Neuronal stem cell (in vitro differentiated cells): Measurements from ENCODE around the gene PEX12.
"Not testable (repeated sequence)": the region's sequence is repeated elsewhere in the genome, so short reads cannot be mapped to it uniquely, and the experiment has no call there.

Experiments
- DNase-seq: peaks from one replicate; pipeline ENCODE4 v3.0.0-alpha.2; 2013; ENCODE audit warnings: low spot score
- H2AFZ ChIP-seq: one replicate; pipeline ENCODE4 v1.6.1; 2013; ENCODE audit warnings: mild to moderate bottlenecking, low read length, inconsistent platforms
- H2AK5ac ChIP-seq: 2 replicates; pipeline ENCODE4 v1.6.1; 2013; ENCODE audit warnings: low read depth, mild to moderate bottlenecking, inconsistent platforms, low read length, moderate library complexity, mixed read lengths
- H2BK120ac ChIP-seq: 2 replicates; pipeline ENCODE4 v1.6.1; 2013; ENCODE audit warnings: low read depth, mild to moderate bottlenecking, inconsistent platforms, low read length, moderate library complexity, mixed read lengths
- H2BK12ac ChIP-seq: one replicate; pipeline ENCODE4 v1.6.1; 2013; ENCODE audit warnings: low read length, inconsistent platforms
- H2BK15ac ChIP-seq: 2 replicates; pipeline ENCODE4 v1.6.1; 2013; ENCODE audit warnings: mild to moderate bottlenecking, low read length, inconsistent platforms, mixed read lengths
- H2BK5ac ChIP-seq: one replicate; pipeline ENCODE4 v1.6.1; 2013; ENCODE audit warnings: inconsistent platforms, mild to moderate bottlenecking, low read length, moderate library complexity
- H3K14ac ChIP-seq: one replicate; pipeline ENCODE4 v1.6.1; 2013; ENCODE audit warnings: low read length, inconsistent platforms
- H3K18ac ChIP-seq: 2 replicates; pipeline ENCODE4 v1.6.1; 2013; ENCODE audit warnings: low read length, inconsistent platforms
- H3K23ac ChIP-seq: 2 replicates; pipeline ENCODE4 v1.6.1; 2013; ENCODE audit warnings: low read depth, mild to moderate bottlenecking, mixed read lengths, low read length, inconsistent platforms; ENCODE audit not compliant: poor library complexity
- H3K27ac ChIP-seq: replicated peaks from 3 replicates; pipeline ENCODE4 v1.5.1; 2013; ENCODE audit warnings: low read length, inconsistent platforms
- H3K27me3 ChIP-seq, 3 experiments: 2 replicates each; pipeline ENCODE4 v1.6.1; 2013; ENCODE audit warnings: low read length in 3 of 3, mild to moderate bottlenecking in 2 of 3, inconsistent platforms in 1 of 3, low read depth in 1 of 3, mixed read lengths in 1 of 3, moderate library complexity in 1 of 3; ENCODE audit not compliant: control insufficient read depth in 3 of 3, insufficient read depth in 3 of 3
- H3K36me3 ChIP-seq, 2 donors: replicated peaks in 1 of 2; 2 replicates each; pipeline ENCODE4 v1.6.1; 2013; ENCODE audit warnings: low read length in 2 of 2; ENCODE audit not compliant: control insufficient read depth in 2 of 2, insufficient read depth in 2 of 2
- H3K4ac ChIP-seq: 2 replicates; pipeline ENCODE4 v1.6.1; 2013; ENCODE audit warnings: inconsistent platforms, mild to moderate bottlenecking, low read length, moderate library complexity
- H3K4me1 ChIP-seq, 2 donors: 1 replicate in 1 of 2; 2 replicates in 1 of 2; pipeline ENCODE4 v1.6.1; 2013; ENCODE audit warnings: low read length in 2 of 2, low read depth in 1 of 2; ENCODE audit not compliant: control insufficient read depth in 2 of 2, insufficient read depth in 1 of 2
- H3K4me2 ChIP-seq: one replicate; pipeline ENCODE4 v1.6.1; 2013; ENCODE audit warnings: mild to moderate bottlenecking, low read length, inconsistent platforms; ENCODE audit not compliant: insufficient read depth, poor library complexity, severe bottlenecking
- H3K4me3 ChIP-seq, 2 donors: 2 replicates each; pipeline ENCODE4 v1.5.1; 2013; ENCODE audit warnings: low read length in 2 of 2, mild to moderate bottlenecking in 2 of 2, inconsistent platforms in 1 of 2, moderate library complexity in 1 of 2
- H3K79me1 ChIP-seq: one replicate; pipeline ENCODE4 v1.6.1; 2013; ENCODE audit warnings: low read depth, mild to moderate bottlenecking, inconsistent platforms, low read length, moderate library complexity
- H3K9ac ChIP-seq: one replicate; pipeline ENCODE4 v1.6.1; 2013; ENCODE audit warnings: mild to moderate bottlenecking, low read depth, low read length, inconsistent platforms; ENCODE audit not compliant: poor library complexity
- H3K9me3 ChIP-seq, 2 donors: replicated peaks in 1 of 2; 2 replicates each; pipeline versions ENCODE3 to v1.6.1; 2013; ENCODE audit warnings: low read length in 2 of 2, mild to moderate bottlenecking in 2 of 2, inconsistent platforms in 1 of 2, low read depth in 1 of 2, mixed read lengths in 1 of 2, moderate library complexity in 1 of 2; ENCODE audit not compliant: control insufficient read depth in 2 of 2, insufficient read depth in 1 of 2
- H4K8ac ChIP-seq: one replicate; pipeline ENCODE4 v1.6.1; 2013; ENCODE audit warnings: low read depth, mild to moderate bottlenecking, inconsistent platforms, low read length, moderate library complexity
- H4K91ac ChIP-seq: one replicate; pipeline ENCODE4 v1.6.1; 2013; ENCODE audit warnings: low read length, low read depth, mild to moderate bottlenecking, inconsistent platforms; ENCODE audit not compliant: poor library complexity
- WGBS, 2 donors: extraction: QIAGEN DNeasy Blood & Tissue Kit; methylation state at CpG; one replicate each; pipeline ENCODE4 v1.1.7; 2013; ENCODE audit warnings: missing lambda C conversion rate in 2 of 2, mixed read lengths in 1 of 2; ENCODE audit not compliant: insufficient read length in 2 of 2, insufficient replicate concordance in 1 of 2; ENCODE audit errors: extremely low coverage in 2 of 2; 5-methylcytosine and 5-hydroxymethylcytosine counted together

Gene PEX12

GRCh38 chr17:35568561-35568960, 9.8 kb downstream of the PEX12 start:
- H3K27ac ChIP-seq, result no peak overlapping the region
- peak overlapping the region; percentile 88 to 90 for H3K4me3 ChIP-seq
- no peak overlapping the region for H2BK12ac ChIP-seq
- DNase-seq, result no peak
- no CpG with 5 or more reads among the region's 15 CpGs for WGBS, 2 donors
- H3K18ac ChIP-seq, result no peak overlapping the region
- no peak overlapping the region for H2BK120ac ChIP-seq
- no peak overlapping the region for H3K14ac ChIP-seq
- peaks cover 2% of the 10 kb centered on the region for H3K79me1 ChIP-seq
- H4K8ac ChIP-seq, result no peak overlapping the region
- no peak overlapping the region for H3K4ac ChIP-seq
- H2AK5ac ChIP-seq, result no peak overlapping the region
- no peak overlapping the region for H2BK5ac ChIP-seq
- H3K9me3 ChIP-seq, result no peaks in the 10 kb centered on the region
- H3K9ac ChIP-seq, result no peak overlapping the region
- H2BK15ac ChIP-seq, result no peak overlapping the region
- H3K27me3 ChIP-seq, result peaks cover 0 to 17% (median 0%) of the 10 kb centered on the region in 3 experiments
- peaks cover 3 to 11% of the 10 kb centered on the region in 2 donors for H3K4me1 ChIP-seq
- H4K91ac ChIP-seq, result no peak overlapping the region
- H3K36me3 ChIP-seq, result peaks cover 1 to 14% of the 10 kb centered on the region in 2 donors
- no peak overlapping the region for H3K23ac ChIP-seq
- peak overlapping the region; percentile 75 for H3K4me2 ChIP-seq
- peak overlapping the region; percentile 86 for H2AFZ ChIP-seq

GRCh38 chr17:35566968-35567367, 11.4 kb downstream of the PEX12 start:
- Histone ChIP-seq H3K36me3 (peaks cover 0 to 6% of the 10 kb centered on the region in 2 donors), H3K4me1 (peaks cover 3 to 11% of the 10 kb centered on the region in 2 donors), H3K14ac (no peak overlapping the region), H3K4me2 (peak overlapping the region; percentile 38), H4K91ac (no peak overlapping the region), H4K8ac (no peak overlapping the region), H2AK5ac (no peak overlapping the region), H3K23ac (no peak overlapping the region), H3K27ac (no peak overlapping the region), H3K9ac (no peak overlapping the region), H2BK15ac (no peak overlapping the region), H2BK120ac (no peak overlapping the region), H3K9me3 (no peaks in the 10 kb centered on the region), H3K4ac (no peak overlapping the region), H3K4me3 (peak overlapping the region; percentile 63 to 88), H3K18ac (no peak overlapping the region), H3K27me3 (peaks cover 0 to 21% (median 0%) of the 10 kb centered on the region in 3 experiments), H2BK5ac (no peak overlapping the region), H3K79me1 (peaks cover 2% of the 10 kb centered on the region), H2AFZ (peak overlapping the region; percentile 50), H2BK12ac (no peak overlapping the region)
- no peak for DNase-seq
- 100% methylated on average over 1 of the region's 11 CpGs for WGBS, 2 donors

- H4K91ac ChIP-seq, H3K4ac ChIP-seq, H2BK15ac ChIP-seq, H3K9ac ChIP-seq, H2AK5ac ChIP-seq, H3K4me1 ChIP-seq, H3K23ac ChIP-seq, H3K36me3 ChIP-seq, H3K14ac ChIP-seq, H2AFZ ChIP-seq, H2BK5ac ChIP-seq, H3K4me2 ChIP-seq, H3K79me1 ChIP-seq, H3K18ac ChIP-seq, H2BK12ac ChIP-seq, DNase-seq, H3K4me3 ChIP-seq, H2BK120ac ChIP-seq, H4K8ac ChIP-seq, H3K27ac ChIP-seq, H3K9me3 ChIP-seq: not testable (repeated sequence)
- H3K27me3 ChIP-seq, result peaks cover 0 to 21% (median 0%) of the 10 kb centered on the region in 3 experiments
- WGBS, 2 donors, result no CpG with 5 or more reads among the region's 16 CpGs
Measured at GRCh38 chr17:35563181-35563580, 15.2 kb downstream of the PEX12 start.

GRCh38 chr17:35560703-35561102, 17.7 kb downstream of the PEX12 start, which contains the start of gene SLFN14:
Gene SLFN14 (minus strand): TSS chr17:35560819. CDS start chr17:35558062, 2,757 bp downstream.
- H3K4me1 ChIP-seq, result no peaks in the 10 kb centered on the region
- DNase-seq, result no peak
- H3K27me3 ChIP-seq, result peaks cover 0 to 28% (median 0%) of the 10 kb centered on the region in 3 experiments
- H3K4ac ChIP-seq, result no peak within 1 kb of the TSS
- no CpG with 5 or more reads among the region's 3 CpGs for WGBS, 2 donors
- H3K79me1 ChIP-seq, result no peaks in the 10 kb centered on the region
- H2AK5ac ChIP-seq, result no peak within 1 kb of the TSS
- no peak within 1 kb of the TSS for H4K8ac ChIP-seq
- H3K23ac ChIP-seq, result no peak within 1 kb of the TSS
- H3K14ac ChIP-seq, result no peak within 1 kb of the TSS
- no peak within 1 kb of the TSS for H3K4me3 ChIP-seq
- H4K91ac ChIP-seq, result no peak within 1 kb of the TSS
- H2BK15ac ChIP-seq, result no peak within 1 kb of the TSS
- no peak within 1 kb of the TSS for H3K9ac ChIP-seq
- H3K18ac ChIP-seq, result no peak within 1 kb of the TSS
- H3K9me3 ChIP-seq, result no peaks in the 10 kb centered on the region
- H3K36me3 ChIP-seq, result no peaks in the 10 kb centered on the region
- no peak within 1 kb of the TSS for H2BK12ac ChIP-seq
- no peak within 1 kb of the TSS for H2BK120ac ChIP-seq
- H2BK5ac ChIP-seq, result no peak within 1 kb of the TSS
- H3K27ac ChIP-seq, result no peak within 1 kb of the TSS
- no peak within 1 kb of the TSS for H3K4me2 ChIP-seq
- no peak within 1 kb of the TSS for H2AFZ ChIP-seq
